Sigmoid colon (tissue), 7 donors: ENCODE results near the gene SECTM1. TPM values are rescaled to one million over a fixed set of nuclear protein-coding genes. Genes with fewer than 3 reads are reported as not detected.
A peak's percentile ranks its signal among the peaks of the same experiment; 100 is the strongest.

Experiments used
- DNase-seq: peaks from one replicate; pipeline ENCODE4 v3.0.0-alpha.2; 2019
- H3K27ac ChIP-seq, 4 donors: fragments of 200-600 bp; sonication (generic); one replicate each; pipeline ENCODE4 v1.5.1; 2016 to 2019; ENCODE audit warnings: mild to moderate bottlenecking in 1 of 4
- H3K27me3 ChIP-seq, 3 donors: fragments of 200-600 bp; sonication (generic); one replicate each; pipeline ENCODE4 v1.5.1; 2019; ENCODE audit warnings: mild to moderate bottlenecking in 1 of 3
- H3K36me3 ChIP-seq, 4 donors: fragments of 200-600 bp; sonication (generic); one replicate each; pipeline ENCODE4 v1.5.1; 2016 to 2019
- H3K4me1 ChIP-seq, 4 donors: fragments of 200-600 bp; sonication (generic); one replicate each; pipeline ENCODE4 v1.5.1; 2017 to 2019
- H3K4me3 ChIP-seq, 4 donors: fragments of 200-600 bp; sonication (generic); one replicate each; pipeline ENCODE4 v1.5.1; 2017 to 2019; ENCODE audit warnings: mild to moderate bottlenecking in 2 of 4, moderate library complexity in 1 of 4
- H3K9me3 ChIP-seq, 4 donors: fragments of 200-600 bp in 3 of 4; sonication (generic) in 3 of 4; one replicate each; pipeline versions ENCODE4 v1.5.1 to v1.6.1; 2013 to 2019
- CTCF ChIP-seq, 4 experiments: fragments of 450-650 bp in 3 of 4; fragments of 200-600 bp in 1 of 4; IDR thresholded peaks; one replicate each; pipeline ENCODE4 v1.5.1; 2016 to 2019; ENCODE audit warnings: antibody characterized with exemption in 4 of 4, mild to moderate bottlenecking in 3 of 4, moderate library complexity in 2 of 4
- EP300 ChIP-seq, 4 donors: sonication (generic); formaldehyde crosslinking; IDR thresholded peaks; one replicate each; pipeline ENCODE4 v1.6.1; 2017; ENCODE audit warnings: antibody characterized with exemption in 4 of 4
- POLR2A ChIP-seq, 2 donors: fragments of 450-650 bp; IDR thresholded peaks; one replicate each; pipeline ENCODE4 v1.6.1; 2016; ENCODE audit warnings: antibody characterized with exemption in 2 of 2, mild to moderate bottlenecking in 2 of 2, moderate library complexity in 2 of 2
- POLR2AphosphoS5 ChIP-seq, 4 donors: sonication (generic); formaldehyde crosslinking; IDR thresholded peaks; one replicate each; pipeline ENCODE4 v1.6.1; 2017; ENCODE audit warnings: antibody characterized with exemption in 4 of 4
- WGBS, 2 donors: extraction: QIAGEN DNeasy Blood & Tissue Kit; methylation state at CpG; one replicate each; pipeline ENCODE4 v1.1.7; 2013; 5-methylcytosine and 5-hydroxymethylcytosine counted together
- intact Hi-C: fragments of 100-400 bp; cut with DNase I; formaldehyde crosslinking; loops from one replicate; pipeline ENCODE4 v1.15.1; 2023
- polyA plus RNA-seq, 3 donors: library from polyadenylated mRNA; stranded (reverse); fragments of 200-250 nt; gene quantifications; one replicate each; pipeline ENCODE4 v1.2.3, GENCODE V29; 2013
- total RNA-seq, 4 donors: library from RNA; depleted of rRNA; stranded (reverse); fragments of >200 nt; gene quantifications; one replicate each; pipeline ENCODE4 v1.1.0, GENCODE V29; 2016
- donor health status: healthy with polysubstance abuse.
- donor health status: Bipolar disorder and iron deficiency.
- donor health status: healthy.

SECTM1 gene
- total and polyA plus RNA-seq, 7 donors = 8.4 to 105 (median 56.9) TPM

- Histone ChIP-seq H3K4me3 (peak overlapping the region; percentile 53 to 79 (median 60)), H3K36me3 (no peaks in the 10 kb centered on the region), H3K27me3 (no peaks in the 10 kb centered on the region), H3K27ac (peak overlapping the region; percentile 72 to 83 (median 79)), H3K4me1 (peaks cover 0 to 65% (median 59%) of the 10 kb centered on the region in 4 donors), H3K9me3 (no peaks in the 10 kb centered on the region)
- intact Hi-C loops = loop anchor here (5.0 to 10.0 kb wide), 2 partner anchors 37 to 261 kb away; no protein-coding TSS in a partner anchor
- TF ChIP-seq CTCF (IDR thresholded peaks at IDR 0.05) = no peak
- no peak for DNase-seq
- 21 to 55% methylated on average over 25 of the region's 25 CpGs for WGBS, 2 donors
Measured at GRCh38 chr17:82334204-82334621, 647 bp upstream of the SECTM1 start.

- peak; percentile 85 for DNase-seq
- H3K36me3 ChIP-seq = no peaks in the 10 kb centered on the region
- no peaks in the 10 kb centered on the region for H3K27me3 ChIP-seq
- H3K27ac ChIP-seq = peak overlapping the region; percentile 72 to 83 (median 79)
- intact Hi-C loops = loop anchor here (5.0 to 10.0 kb wide), 2 partner anchors 35 to 262 kb away; no protein-coding TSS in a partner anchor
- H3K9me3 ChIP-seq = no peaks in the 10 kb centered on the region
- H3K4me3 ChIP-seq = peak overlapping the region; percentile 53 to 79 (median 60)
- WGBS, 2 donors = 3 to 14% methylated on average over 32 of the region's 32 CpGs
- TF ChIP-seq POLR2AphosphoS5 (IDR thresholded peaks at IDR 0.05) (peak in 2 of 4 donors; percentile 22 to 23), POLR2A (IDR thresholded peaks at IDR 0.05) (no peak), EP300 (IDR thresholded peaks at IDR 0.05) (no peak)
- H3K4me1 ChIP-seq = peaks cover 0 to 56% (median 48%) of the 10 kb centered on the region in 4 donors
Measured at GRCh38 chr17:82332669-82333278, 792 bp downstream of the SECTM1 start.

- intact Hi-C loops = loop anchor here (5.0 to 10.0 kb wide), 2 partner anchors 34 to 263 kb away; no protein-coding TSS in a partner anchor
- TF ChIP-seq EP300 (IDR thresholded peaks at IDR 0.05) (no peak), POLR2A (IDR thresholded peaks at IDR 0.05) (no peak), CTCF (IDR thresholded peaks at IDR 0.05) (no peak), POLR2AphosphoS5 (IDR thresholded peaks at IDR 0.05) (no peak)
- H3K36me3 ChIP-seq = no peaks in the 10 kb centered on the region
- H3K4me3 ChIP-seq = no peak overlapping the region
- no peaks in the 10 kb centered on the region for H3K9me3 ChIP-seq
- 19 to 83% methylated on average over 25 of the region's 25 CpGs for WGBS, 2 donors
- H3K27ac ChIP-seq = peak overlapping the region in 2 of 4 donors; percentile 80 to 83
- no peaks in the 10 kb centered on the region for H3K27me3 ChIP-seq
- peaks cover 0 to 56% (median 48%) of the 10 kb centered on the region in 4 donors for H3K4me1 ChIP-seq
- no peak for DNase-seq
Measured at GRCh38 chr17:82331345-82331939, 2.1 kb downstream of the SECTM1 start.

GRCh38 chr17:82330322-82331239, 3.0 kb downstream of the SECTM1 start:
- DNase-seq = no peak
- 11 to 43% methylated on average over 28 of the region's 28 CpGs for WGBS, 2 donors
- intact Hi-C loops = loop anchor here (5.0 to 10.0 kb wide), 2 partner anchors 33 to 264 kb away; no protein-coding TSS in a partner anchor

More at GRCh38 chr17:82330322-82331239, 3.0 kb downstream of the SECTM1 start:
- Histone ChIP-seq H3K9me3 (no peaks in the 10 kb centered on the region), H3K27ac (peak overlapping the region in 1 of 4 donors; percentile 83), H3K36me3 (no peaks in the 10 kb centered on the region), H3K4me3 (no peak overlapping the region), H3K27me3 (no peaks in the 10 kb centered on the region), H3K4me1 (peaks cover 0 to 53% (median 48%) of the 10 kb centered on the region in 4 donors)
- TF ChIP-seq POLR2A (IDR thresholded peaks at IDR 0.05) (no peak), CTCF (IDR thresholded peaks at IDR 0.05) (no peak), POLR2AphosphoS5 (IDR thresholded peaks at IDR 0.05) (no peak), EP300 (IDR thresholded peaks at IDR 0.05) (no peak)
